ENCODE results near the gene SFMBT1. TPM values are rescaled to one million over a fixed set of nuclear protein-coding genes. Genes with fewer than 3 reads are reported as not detected.

Gene SFMBT1, protein sequence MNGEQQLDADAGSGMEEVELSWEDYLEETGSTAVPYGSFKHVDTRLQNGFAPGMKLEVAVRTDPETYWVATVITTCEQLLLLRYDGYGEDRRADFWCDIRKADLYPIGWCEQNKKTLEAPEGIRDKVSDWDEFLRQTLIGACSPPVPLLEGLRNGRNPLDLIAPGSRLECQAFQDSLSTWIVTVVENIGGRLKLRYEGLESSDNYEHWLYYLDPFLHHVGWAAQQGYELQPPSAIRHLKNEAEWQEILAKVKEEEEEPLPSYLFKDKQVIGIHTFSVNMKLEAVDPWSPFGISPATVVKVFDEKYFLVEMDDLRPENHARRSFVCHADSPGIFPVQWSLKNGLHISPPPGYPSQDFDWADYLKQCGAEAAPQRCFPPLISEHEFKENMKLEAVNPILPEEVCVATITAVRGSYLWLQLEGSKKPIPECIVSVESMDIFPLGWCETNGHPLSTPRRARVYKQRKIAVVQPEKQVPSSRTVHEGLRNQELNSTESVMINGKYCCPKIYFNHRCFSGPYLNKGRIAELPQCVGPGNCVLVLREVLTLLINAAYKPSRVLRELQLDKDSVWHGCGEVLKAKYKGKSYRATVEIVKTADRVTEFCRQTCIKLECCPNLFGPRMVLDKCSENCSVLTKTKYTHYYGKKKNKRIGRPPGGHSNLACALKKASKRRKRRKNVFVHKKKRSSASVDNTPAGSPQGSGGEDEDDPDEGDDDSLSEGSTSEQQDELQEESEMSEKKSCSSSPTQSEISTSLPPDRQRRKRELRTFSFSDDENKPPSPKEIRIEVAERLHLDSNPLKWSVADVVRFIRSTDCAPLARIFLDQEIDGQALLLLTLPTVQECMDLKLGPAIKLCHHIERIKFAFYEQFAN
- 7.5 and 13.8 TPM in 2 replicates for total RNA-seq

DNA sequence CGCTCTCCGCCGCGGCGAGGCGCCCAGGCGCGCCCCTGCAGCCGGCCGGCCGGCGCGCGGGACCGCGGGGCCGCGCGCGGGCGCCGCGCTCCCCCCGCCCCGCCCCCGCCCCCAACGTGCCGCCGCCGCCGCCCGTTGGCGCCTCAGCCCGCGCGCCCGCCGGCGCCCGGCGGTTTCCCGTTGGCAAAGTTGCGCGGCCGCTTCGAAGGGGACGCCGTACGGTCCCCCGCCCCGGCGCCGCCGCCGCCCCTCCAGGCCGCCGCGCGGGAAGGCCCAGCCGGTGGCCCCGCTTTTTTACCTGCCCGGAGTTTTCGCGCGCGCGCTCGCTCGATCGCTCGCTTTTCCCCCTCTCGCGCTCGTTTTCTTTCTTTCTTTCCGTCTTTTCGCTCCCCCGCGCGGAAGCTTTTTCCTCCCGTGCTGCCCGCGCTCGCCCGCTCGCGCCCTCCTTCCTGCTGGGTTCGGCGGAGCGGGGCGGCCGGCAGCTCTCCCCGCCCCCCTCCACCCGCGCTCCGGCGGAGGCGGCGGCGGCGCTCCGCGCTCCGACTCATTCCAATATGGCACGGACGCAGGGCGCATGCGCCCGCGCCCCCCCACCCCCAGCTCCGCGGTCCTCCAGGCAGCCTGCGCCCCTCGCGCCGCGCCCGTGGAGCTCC is at the start of gene SFMBT1:
Gene SFMBT1 (minus strand): TSS at position 556 of the 653 bp plus-strand sequence. CDS start 76,945 bp downstream, outside the sequence.

DNA sequence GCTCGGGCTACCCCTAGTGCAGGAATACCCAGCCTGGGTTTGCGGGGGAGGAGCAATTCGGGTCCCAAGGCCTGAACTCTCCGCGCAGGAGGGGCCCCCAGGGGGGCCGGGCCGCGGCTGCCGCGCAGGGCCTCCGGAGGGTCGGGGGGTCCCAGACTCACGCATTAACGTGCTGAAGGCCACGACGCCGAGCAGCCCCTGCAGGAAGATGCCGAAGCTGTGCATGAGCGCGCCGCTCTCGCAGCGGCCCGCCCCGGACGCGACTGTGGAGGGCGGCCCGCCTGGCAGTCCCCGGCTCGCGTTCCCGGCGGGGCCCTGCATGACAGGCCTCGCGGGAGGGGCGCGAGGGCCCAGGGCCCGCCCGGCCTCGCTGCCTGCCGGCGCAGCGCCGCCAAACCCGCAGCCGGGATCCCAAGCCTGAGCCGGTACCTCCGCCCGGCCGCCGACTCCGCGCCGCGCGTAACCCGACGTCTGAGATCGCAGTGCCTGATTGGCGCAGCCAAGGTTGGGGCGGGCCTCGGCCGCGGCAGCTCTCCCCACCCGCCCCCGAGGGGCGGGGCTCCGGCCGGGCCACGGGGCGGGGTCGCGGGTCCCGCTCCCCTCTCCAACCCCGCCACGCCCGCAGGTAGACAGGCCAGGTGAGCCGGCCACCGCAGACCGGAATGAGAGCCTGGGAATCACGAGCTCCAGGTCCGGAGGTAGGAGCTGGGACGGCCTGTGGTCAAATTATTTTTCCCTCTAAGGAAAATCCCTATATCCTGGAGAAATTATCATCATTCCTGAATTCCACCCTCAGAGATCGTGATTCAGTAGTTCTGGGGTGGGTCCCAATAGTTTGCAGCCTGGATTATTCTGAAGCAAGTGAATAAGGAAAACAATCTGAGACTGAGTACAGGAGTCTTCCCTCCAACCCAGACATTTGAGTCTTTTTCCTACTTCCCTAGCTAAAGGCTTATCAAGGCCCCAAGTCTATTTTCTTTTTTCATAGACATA is 148.4 kb downstream of the SFMBT1 start, which contains the start of gene STIMATE:
Gene STIMATE (minus strand): TSS at position 419 of the 993 bp plus-strand sequence. CDS start 98 bp downstream, at position 321.

Other genes starting within 250 kb of the SFMBT1 start
- 0.66 and 1.7 TPM in 2 replicates for gene ITIH4, start 215.4 kb downstream of the SFMBT1 start, total RNA-seq
- 0.50 TPM in 1 of 2 replicates, not detected in the other for gene MUSTN1, start 211.1 kb downstream of the SFMBT1 start, total RNA-seq
- gene STIMATE, start 148.5 kb downstream of the SFMBT1 start, total RNA-seq, result 13.4 and 23.9 TPM in 2 replicates
- gene RFT1, start 84.4 kb upstream of the SFMBT1 start, total RNA-seq, result 23.4 and 24.5 TPM in 2 replicates
- gene PRKCD, start 115.1 kb upstream of the SFMBT1 start, total RNA-seq, result 4.2 and 5.9 TPM in 2 replicates
- 472 and 843 TPM in 2 replicates for gene TKT, start 209.9 kb upstream of the SFMBT1 start, total RNA-seq

Data from uterine smooth muscle cell (primary cell).